ENCODE data around the gene FRMD5. TPM values are rescaled to one million over a fixed set of nuclear protein-coding genes. Genes with fewer than 3 reads are reported as not detected.

The FRMD5 gene
- total RNA-seq, 1 experiment from 2014 or later, result 3.9 TPM

DNA sequence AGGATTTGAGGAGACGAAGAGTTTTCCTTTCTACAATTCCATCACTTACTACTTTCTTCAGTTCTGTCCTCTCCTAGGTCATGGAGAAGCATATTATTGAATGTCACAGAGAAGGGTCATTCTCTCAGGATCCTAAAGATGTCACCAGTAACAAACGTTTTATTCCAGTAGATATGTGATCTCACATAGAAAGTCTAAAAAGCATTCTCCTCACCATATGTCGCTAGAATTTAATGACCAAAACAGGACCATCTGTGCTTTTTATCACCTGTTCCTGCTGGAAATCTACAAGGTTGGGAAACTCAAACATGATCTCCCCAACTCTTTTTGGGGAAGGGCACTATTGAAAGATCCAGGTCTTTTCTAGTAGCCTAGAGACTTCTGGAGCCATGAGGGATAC is 24.0 kb upstream of the FRMD5 start:
- no peaks in the 10 kb centered on the region for H3K36me3 Mint-ChIP-seq (ENCODE audit: insufficient read depth in 1 of 3, low read depth in 3 of 3)
- Histone ChIP-seq H4K5ac (ENCODE audit: insufficient read length, low read depth, low read length) (no peak overlapping the region), H3K9me3 (ENCODE audit: control insufficient read depth, low read depth, low read length) (no peaks in the 10 kb centered on the region), H3K23me2 (ENCODE audit: insufficient read length, low read depth, low read length, poor library complexity, severe bottlenecking) (no peaks in the 10 kb centered on the region), H2BK12ac (ENCODE audit: insufficient read length, low read depth, low read length) (no peak overlapping the region), H4K20me1 (ENCODE audit: control insufficient read depth, insufficient read depth, insufficient read length) (no peaks in the 10 kb centered on the region), H3K14ac (ENCODE audit: insufficient read depth, low read length) (no peak overlapping the region), H3K23ac (ENCODE audit: insufficient read length, low read depth, low read length) (no peak overlapping the region), H3K4me1 (ENCODE audit: insufficient read depth, low read length) (0 out of 2 replicates have a peak, but pooled peaks cover 3% of the 10 kb centered on the region), H3K79me2 (ENCODE audit: insufficient read depth, low read length) (no peaks in the 10 kb centered on the region), H2BK5ac (ENCODE audit: insufficient read length, low read length) (no peak overlapping the region), H3K4me2 (ENCODE audit: insufficient read depth, insufficient read length, low read length) (no peak overlapping the region), H3K4ac (ENCODE audit: low read depth, low read length) (no peak overlapping the region), H2AFZ (ENCODE audit: low read length) (no peak overlapping the region), H2BK20ac (ENCODE audit: low read depth, low read length, poor library complexity, severe bottlenecking) (peak overlapping the region; percentile 46), H3K18ac (ENCODE audit: insufficient read length, low read depth, low read length) (no peak overlapping the region), H3K9ac (ENCODE audit: extremely low read depth, insufficient read length, low read length) (no peak overlapping the region), H3K56ac (ENCODE audit: insufficient read length, low read depth, low read length) (no peak overlapping the region), H3T11ph (ENCODE audit: low read length) (no peak overlapping the region), H4K8ac (replicated peaks; ENCODE audit: insufficient read length, low read depth, low read length) (no peak overlapping the region), H3K27me3 (ENCODE audit: insufficient read depth, low read length) (no peaks in the 10 kb centered on the region), H2AK5ac (ENCODE audit: insufficient read length, low read length) (no peak overlapping the region), H3K27ac (ENCODE audit: insufficient read length, low read depth, low read length) (no peak overlapping the region), H2BK15ac (ENCODE audit: low read depth, low read length) (no peak overlapping the region), H3K79me1 (ENCODE audit: insufficient read depth, low read depth, low read length, poor library complexity, severe bottlenecking) (no peaks in the 10 kb centered on the region), H2BK120ac (ENCODE audit: low read depth, low read length, poor library complexity, severe bottlenecking) (no peak overlapping the region), H4K91ac (ENCODE audit: insufficient read length, low read depth, low read length) (no peak overlapping the region)
- H3K27me3 Mint-ChIP-seq (ENCODE audit: low read depth), result no peaks in the 10 kb centered on the region; the same call in 1 of the 2 replicates
- TF ChIP-seq, protein P1, sequence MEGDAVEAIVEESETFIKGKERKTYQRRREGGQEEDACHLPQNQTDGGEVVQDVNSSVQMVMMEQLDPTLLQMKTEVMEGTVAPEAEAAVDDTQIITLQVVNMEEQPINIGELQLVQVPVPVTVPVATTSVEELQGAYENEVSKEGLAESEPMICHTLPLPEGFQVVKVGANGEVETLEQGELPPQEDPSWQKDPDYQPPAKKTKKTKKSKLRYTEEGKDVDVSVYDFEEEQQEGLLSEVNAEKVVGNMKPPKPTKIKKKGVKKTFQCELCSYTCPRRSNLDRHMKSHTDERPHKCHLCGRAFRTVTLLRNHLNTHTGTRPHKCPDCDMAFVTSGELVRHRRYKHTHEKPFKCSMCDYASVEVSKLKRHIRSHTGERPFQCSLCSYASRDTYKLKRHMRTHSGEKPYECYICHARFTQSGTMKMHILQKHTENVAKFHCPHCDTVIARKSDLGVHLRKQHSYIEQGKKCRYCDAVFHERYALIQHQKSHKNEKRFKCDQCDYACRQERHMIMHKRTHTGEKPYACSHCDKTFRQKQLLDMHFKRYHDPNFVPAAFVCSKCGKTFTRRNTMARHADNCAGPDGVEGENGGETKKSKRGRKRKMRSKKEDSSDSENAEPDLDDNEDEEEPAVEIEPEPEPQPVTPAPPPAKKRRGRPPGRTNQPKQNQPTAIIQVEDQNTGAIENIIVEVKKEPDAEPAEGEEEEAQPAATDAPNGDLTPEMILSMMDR (conservative IDR thresholded peaks at IDR 0.05), result no peak
- no peak for DNase-seq
- H3K9me3 Mint-ChIP-seq, result no peaks in the 10 kb centered on the region; a peak in 1 of 5 replicates
- WGBS (ENCODE audit: extremely low coverage, insufficient read length, low lambda C conversion rate), result no CpG with 5 or more reads among the region's 3 CpGs
- H3K4me1 Mint-ChIP-seq, result peaks cover 3 to 5% of the 10 kb centered on the region in 2 experiments
- no peak overlapping the region for H3K27ac Mint-ChIP-seq
- H3K4me3 Mint-ChIP-seq, result no peak overlapping the region
